HG03432 (cell line): ENCODE data around the gene PDCD5.
"Not testable (repeated sequence)": the region's sequence is repeated elsewhere in the genome, so short reads cannot be mapped to it uniquely, and the experiment has no call there.

Experiments
- ATAC-seq: cut with Tn5 transposase; IDR thresholded peaks from one replicate; pipeline ENCODE4 v1.9.1; 2021; ENCODE audit warnings: mild to moderate bottlenecking, moderate library complexity; ENCODE audit not compliant: unreplicated experiment

The PDCD5 gene

GRCh38 chr19:32580901-32581704 is at the start of gene PDCD5:
Gene PDCD5, plus strand, starts transcription at chr19:32581190. Its CDS starts 72 bp downstream, at chr19:32581262.
- peak; percentile 93 for ATAC-seq

GRCh38 chr19:32532233-32532632 is 48.8 kb upstream of the PDCD5 start:
- no peak for ATAC-seq

DNA sequence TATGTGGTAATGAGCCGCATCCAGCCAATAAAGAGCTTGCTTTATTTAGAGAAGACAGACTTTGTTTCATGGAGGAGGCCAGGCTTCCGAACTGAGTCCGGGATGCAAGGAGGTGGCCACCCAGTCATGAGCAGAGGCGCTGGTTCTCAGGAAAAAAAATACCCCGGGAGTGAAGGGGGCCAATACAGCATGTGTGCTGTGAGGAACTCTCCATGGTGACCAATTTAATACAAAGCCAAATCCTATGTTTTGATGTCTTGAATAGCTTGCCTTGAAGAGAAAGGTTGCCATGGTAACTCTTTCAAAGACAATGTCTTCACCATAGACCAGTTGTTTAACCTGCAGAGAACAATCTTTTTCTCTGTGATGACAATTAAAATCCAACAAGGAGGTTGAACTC is 43.4 kb upstream of the PDCD5 start:
- no peak for ATAC-seq

- no peak for ATAC-seq
Observed at GRCh38 chr19:32539240-32539916, 41.6 kb upstream of the PDCD5 start.

DNA sequence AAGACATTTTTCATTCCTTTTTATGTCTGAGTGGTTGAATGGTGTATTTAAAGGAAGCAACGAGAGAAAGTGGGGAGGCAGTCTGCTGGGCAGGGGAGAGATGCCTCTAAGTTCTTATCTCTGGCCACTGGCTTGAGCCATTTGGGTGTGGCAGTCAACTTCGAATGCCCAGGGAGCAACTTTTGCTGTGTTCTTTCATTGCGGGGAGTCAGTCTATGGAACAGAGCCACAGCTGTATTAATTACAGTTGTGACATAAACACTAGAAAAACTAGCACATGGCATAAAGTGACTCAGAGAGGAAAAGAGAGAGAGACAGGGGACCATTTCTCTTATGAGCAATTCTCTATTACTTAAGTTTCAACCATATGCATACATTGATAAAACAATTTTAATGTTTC is 40.4 kb upstream of the PDCD5 start:
- ATAC-seq: no peak

- ATAC-seq: not testable (repeated sequence)
Observed at GRCh38 chr19:32541376-32541775, 39.6 kb upstream of the PDCD5 start.

DNA sequence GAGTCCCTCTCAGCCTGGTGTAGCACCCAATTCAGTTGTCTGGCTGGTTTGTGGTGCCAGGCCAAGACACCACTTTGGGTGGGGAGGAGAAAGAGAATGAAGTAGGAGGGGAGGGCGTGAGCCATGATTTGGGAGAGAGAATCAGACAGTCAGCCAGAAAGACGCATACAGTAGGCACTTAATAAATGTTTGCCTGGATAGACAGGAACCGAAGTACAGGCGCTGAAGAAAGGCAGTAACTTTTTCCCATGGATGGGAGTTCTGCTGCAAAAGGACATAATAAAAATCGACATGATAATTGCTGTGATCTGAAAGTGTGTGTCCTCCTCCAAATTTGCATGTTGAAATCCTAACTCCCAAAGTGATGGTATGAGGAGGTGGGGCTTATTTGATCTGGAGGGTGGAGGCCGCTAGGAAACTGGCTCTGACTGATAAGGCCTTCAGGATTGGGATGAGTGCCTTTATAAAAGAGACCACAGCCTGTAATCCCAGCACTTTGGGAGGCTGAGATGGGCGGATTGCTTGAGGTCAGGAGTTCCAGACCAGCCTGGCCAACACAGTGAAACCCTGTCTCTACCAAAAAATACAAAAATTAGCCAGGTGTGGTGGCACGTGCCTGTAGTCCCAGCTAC is 38.4 kb upstream of the PDCD5 start:
- ATAC-seq: no peak

DNA sequence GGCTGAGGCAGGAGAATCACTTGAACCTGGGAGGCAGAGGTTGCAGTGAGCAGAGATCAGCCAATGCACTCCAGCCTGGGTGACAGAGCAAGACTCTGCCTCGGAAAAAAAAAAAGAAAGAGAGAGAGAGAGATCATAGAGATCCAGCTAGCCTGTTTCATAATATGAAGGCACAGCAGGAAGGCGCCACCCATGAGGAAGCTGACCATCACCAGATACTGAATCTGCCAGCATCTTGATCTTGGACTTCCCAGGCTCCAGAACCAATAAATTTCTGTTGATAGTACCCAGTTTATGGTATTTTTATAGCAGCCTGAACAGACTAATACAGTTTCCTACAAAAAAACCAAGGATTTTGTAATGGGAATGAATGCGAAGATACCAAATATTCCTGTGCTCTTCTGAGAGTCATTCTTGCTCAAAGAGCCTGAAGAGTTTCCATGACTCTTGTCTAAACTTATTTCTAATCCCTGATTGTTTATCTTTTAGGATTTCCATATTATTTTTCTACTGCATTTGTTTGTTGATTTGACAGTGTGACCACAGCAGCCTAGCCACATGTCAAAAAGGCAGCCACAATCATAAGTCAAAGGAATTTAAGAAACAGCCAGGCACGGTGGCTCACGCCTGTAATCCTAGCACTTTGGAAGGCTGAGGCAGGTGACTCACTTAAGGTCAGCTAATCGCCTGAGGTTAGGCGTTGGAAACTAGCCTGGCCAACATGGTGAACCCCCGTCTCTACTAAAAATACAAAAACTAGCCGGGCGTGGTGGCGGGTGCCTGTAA is 37.7 kb upstream of the PDCD5 start:
- ATAC-seq: no peak

GRCh38 chr19:32544917-32545316 is 36.1 kb upstream of the PDCD5 start:
- no peak for ATAC-seq

DNA sequence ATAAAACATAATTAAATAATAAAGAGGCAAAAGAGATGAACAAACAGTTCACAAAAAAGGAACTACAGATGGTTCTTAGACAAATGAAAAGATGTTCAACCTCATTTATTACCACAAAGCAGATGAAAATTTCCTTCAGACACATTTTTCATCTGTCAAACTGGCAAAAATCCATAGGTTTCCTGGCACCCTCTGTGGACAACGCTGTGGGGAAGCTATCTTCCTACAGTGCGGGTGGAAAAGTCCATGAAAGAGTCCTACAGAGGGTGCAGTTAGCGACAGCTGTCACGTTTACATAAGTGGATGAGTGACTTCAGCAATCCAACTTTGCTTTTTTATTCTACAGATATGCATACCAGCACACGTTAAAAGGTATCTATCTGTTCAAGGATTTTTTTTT is 30.3 kb upstream of the PDCD5 start:
- ATAC-seq: no peak

DNA sequence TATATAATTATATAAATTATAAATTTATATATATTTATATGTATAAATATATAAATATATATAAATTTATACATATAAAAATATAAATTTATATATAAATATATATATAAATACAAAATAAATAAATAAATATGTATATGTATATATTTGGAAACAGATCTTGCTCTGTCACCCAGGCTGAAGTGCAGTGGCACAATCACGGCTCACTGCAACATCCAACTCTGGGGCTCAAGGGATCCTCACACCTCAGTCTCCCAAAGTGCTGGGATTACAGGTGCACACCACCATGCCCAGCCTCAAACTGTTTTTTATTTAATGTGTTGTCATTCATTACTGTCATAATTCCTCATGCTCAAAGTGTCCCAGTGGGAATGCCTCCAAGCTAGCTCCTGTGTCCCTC is 25.2 kb upstream of the PDCD5 start:
- no peak for ATAC-seq

DNA sequence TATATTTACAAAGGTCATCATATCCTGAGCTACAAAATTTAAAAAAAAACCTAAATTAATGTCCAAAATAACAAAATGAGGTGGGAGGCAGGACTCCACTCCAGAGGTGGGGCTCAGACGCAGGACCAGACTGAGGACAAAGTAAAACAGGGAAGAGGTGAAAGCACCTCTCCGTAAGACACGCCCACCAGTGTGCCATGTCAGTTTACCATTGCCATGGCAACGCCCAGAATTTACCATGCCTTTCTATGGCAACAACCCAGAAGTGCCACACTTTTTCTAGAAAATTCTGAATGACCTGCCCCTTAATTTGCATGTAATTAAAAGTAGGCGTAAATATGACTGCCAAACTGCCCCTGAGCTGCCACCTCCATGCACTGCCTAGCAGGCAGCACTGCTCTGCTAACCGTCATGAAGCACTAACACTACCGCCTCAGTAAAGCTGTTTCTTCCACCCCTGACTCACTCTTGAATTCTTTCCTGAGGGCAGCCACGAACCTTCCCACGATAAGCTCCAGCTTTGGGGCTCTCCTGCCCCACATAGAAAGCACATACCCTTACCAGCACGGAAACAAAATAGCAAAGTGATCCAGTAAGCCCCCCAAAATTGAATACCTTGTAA is 22.3 kb upstream of the PDCD5 start:
- no peak for ATAC-seq

DNA sequence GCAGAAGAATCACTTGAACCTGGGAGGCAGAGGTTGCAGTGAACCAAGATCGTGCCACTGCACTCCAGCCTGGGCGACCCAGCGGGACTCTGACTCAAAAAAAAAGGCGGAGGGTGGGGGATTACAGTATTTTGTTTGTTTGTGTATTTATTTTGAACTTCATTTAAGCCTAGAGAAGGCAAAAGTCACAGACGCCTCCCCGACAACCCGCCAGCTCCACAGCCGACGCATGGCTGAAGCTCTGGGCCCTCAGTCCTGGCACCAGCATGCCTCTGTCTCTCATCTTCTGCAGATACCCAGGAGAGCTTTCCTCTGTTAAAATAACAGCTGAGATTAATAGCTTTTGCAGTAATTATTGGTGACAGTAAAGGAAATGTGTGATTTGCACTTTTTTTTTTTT is 17.2 kb upstream of the PDCD5 start:
- no peak for ATAC-seq

DNA sequence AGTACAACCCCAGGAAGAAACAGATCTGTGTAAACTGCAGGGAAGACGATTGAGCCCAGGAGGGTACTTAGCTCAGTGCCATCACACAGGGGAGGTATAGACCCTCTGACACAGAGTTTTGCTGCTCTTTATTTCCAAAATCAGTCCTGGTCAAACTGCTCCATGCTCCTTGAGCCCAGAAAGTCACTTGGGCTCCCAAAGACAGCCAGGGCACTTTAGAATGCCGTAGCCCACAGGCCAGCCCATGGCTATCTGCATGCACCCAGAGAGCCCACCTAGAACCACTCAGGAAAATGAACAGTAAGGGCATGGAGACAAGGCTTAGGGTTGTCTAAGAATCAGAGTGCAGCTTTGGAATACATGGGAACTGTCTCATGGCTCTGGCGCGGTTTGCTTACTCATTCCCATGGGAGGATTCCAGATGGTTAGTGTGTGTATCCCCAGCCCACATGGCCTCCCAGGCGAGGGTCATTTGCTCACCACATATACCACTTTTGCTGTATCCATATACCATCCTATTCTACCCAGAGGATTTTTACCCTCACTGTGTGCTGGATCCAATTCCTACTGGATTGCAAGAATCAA is 14.7 kb upstream of the PDCD5 start:
- ATAC-seq: no peak

- no peak for ATAC-seq
Observed at GRCh38 chr19:32567486-32567885, 13.5 kb upstream of the PDCD5 start.

DNA sequence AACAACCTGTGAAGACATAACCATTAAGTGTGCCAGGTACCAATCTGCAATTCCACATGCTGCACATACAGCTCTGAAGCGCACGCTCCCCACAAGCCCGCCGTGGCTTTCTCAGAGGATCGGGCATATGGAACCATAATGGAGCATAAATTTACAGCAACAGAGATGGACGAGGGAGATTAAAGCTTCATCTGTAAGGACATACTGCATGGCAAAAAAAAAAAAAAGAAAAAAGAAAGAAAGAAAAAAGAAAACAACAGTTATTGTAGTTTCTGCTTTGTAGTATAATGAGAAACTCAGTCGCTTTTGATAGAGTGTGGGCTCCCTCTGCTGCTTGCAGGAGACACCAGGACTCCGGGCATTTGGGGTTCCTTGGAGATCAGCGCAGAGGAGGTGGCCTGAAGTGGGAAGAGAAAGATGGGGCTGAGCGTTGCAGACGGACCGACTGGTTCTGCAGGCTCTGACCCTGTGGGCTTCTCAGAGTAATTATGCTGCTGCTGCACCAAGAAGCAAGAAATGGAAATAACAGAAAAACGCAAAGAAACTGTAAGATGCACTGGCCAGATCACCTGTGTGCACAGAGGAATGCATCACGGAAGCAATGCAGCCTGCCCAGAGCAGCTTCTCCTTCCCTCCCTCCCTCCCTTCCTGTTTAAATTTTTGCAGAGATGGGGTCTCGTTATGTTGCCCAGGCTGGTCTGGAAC is 10.8 kb upstream of the PDCD5 start:
- no peak for ATAC-seq

- ATAC-seq: not testable (repeated sequence)
Observed at GRCh38 chr19:32571471-32572075, 9.4 kb upstream of the PDCD5 start.

DNA sequence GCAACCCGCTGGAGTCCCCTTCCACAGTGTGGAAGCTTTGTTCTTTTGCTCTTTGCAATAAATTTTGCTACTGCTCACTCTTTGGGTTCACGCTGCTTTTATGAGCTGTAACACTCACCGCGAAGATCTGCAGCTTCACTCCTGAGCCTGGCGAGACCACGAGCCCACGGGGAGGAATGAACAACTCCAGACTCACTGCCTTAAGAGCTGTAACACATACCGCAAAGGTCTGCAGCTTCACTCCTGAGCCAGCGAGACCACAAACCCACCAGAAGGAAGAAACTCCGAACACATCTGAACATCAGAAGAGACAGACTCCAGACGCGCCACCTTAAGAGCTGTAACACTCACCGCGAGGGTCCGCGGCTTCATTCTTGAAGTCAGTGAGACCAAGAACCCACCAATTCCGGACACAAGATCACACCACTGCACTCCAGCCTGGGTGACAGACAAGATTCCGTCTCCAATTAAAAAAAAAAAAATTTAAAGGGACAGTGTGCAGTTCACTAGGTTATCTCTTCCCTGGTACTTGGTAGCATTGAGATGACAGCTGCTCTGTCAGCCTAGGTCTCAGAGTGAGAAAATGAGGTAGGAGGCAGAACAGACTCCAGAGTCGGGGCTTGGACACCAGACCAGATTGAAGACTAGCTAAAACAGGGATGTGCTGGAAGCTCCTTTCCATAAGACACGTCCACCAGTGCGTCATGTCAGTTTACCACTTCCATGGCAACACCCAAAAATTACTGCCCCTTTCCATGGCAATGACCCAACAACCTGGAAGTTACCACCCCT is 8.1 kb upstream of the PDCD5 start:
- not testable (repeated sequence) for ATAC-seq

DNA sequence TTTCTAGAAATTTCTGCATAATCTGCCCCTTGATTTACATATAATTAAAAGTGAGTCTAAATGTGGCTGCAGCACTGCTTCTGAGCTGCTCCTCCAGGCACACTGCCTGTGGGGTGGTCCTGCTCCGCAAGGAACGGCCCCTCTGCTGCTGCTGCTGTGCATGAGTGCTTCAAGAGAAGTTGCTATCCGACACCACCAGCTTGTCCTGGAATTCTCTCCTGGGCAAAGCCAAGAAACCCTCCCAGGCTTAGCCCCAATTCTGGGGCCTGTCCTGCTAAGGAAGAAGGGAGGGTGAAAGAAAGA is 7.5 kb upstream of the PDCD5 start:
- no peak for ATAC-seq
